Endothelial cell of umbilical vein (primary cell): Measurements from ENCODE around the gene GLDC. TPM values are rescaled to one million over a fixed set of nuclear protein-coding genes. Genes with fewer than 3 reads are reported as not detected.

Experiments used
- BruUV-seq: library from RNA; stranded (reverse); fragments of 400-500 nt; replicated peaks from 2 replicates; lab custom pipeline; 2021; lab: Mats Ljungman, UMichigan
- CTCF ChIA-PET: fragments of 300-600, 350-600 bp; sonication (Branson Sonifier 250); formaldehyde crosslinking; loops from one replicate; lab custom pipeline; 2021; ENCODE audit warnings: antibody characterized with exemption, inconsistent platforms; lab: Charles Lee
- POLR2A ChIA-PET: fragments of 300-600, 350-600 bp; sonication (Branson Sonifier 250); formaldehyde crosslinking; loops from one replicate; lab custom pipeline; 2021; ENCODE audit warnings: antibody characterized with exemption, inconsistent platforms; lab: Charles Lee
- DNase-seq: peaks from one replicate; pipeline ENCODE4 v3.0.0-alpha.2; 2011; ENCODE audit warnings: low read depth, low spot score
- FAIRE-seq: peaks from 2 replicates; lab custom pipeline; 2011; peaks lifted over from hg19 to GRCh38; lab: Jason Lieb, UNC
- H2AFZ ChIP-seq: 2 replicates; pipeline ENCODE4 v1.6.0; 2012; ENCODE audit warnings: low read depth, low read length, control low read depth, inconsistent platforms
- H3K27ac ChIP-seq: 2 replicates; pipeline ENCODE4 v1.5.1; 2011; ENCODE audit warnings: low read depth, mild to moderate bottlenecking, control low read depth, low read length, moderate library complexity; ENCODE audit not compliant: insufficient read depth
- H3K27me3 ChIP-seq, 2 experiments: 2 replicates each; pipeline versions ENCODE4 v1.6.0 to v1.6.1; 2011; ENCODE audit warnings: low read length in 2 of 2, mixed read lengths in 1 of 2; ENCODE audit not compliant: control insufficient read depth in 2 of 2, insufficient read depth in 2 of 2
- H3K36me3 ChIP-seq, 2 experiments: 2 replicates in 1 of 2; 3 replicates in 1 of 2; pipeline ENCODE4 v1.5.1; 2011; ENCODE audit warnings: low read length in 2 of 2, mild to moderate bottlenecking in 1 of 2, moderate library complexity in 1 of 2; ENCODE audit not compliant: control insufficient read depth in 2 of 2, insufficient read depth in 2 of 2; ENCODE audit errors: extremely low read depth in 1 of 2
- H3K4me1 ChIP-seq: 3 replicates; pipeline ENCODE4 v1.5.1; 2011; ENCODE audit warnings: mild to moderate bottlenecking, low read length; ENCODE audit not compliant: control insufficient read depth, insufficient read depth; ENCODE audit errors: extremely low read depth
- H3K4me2 ChIP-seq: 2 replicates; pipeline ENCODE4 v1.6.1; 2011; ENCODE audit warnings: low read length, control low read depth, mixed read lengths; ENCODE audit not compliant: insufficient read depth
- H3K4me3 ChIP-seq, 3 experiments: fragments of 200-600 bp in 1 of 3; sonication (generic), shearing (Covaris generic) in 1 of 3; replicated peaks in 1 of 3; 2 replicates each; pipeline ENCODE4 v1.5.1; 2011 to 2016; ENCODE audit warnings: control low read depth in 3 of 3, low read length in 3 of 3, mild to moderate bottlenecking in 2 of 3, inconsistent platforms in 1 of 3, low read depth in 1 of 3, moderate library complexity in 1 of 3; ENCODE audit not compliant: insufficient read depth in 1 of 3
- H3K79me2 ChIP-seq: 2 replicates; pipeline ENCODE4 v1.6.0; 2012; ENCODE audit warnings: low read length, inconsistent platforms; ENCODE audit not compliant: control insufficient read depth, insufficient read depth
- H3K9ac ChIP-seq: replicated peaks from 2 replicates; pipeline ENCODE3; 2011; ENCODE audit warnings: low read length, control low read depth; ENCODE audit not compliant: insufficient read depth; ENCODE audit errors: extremely low read depth
- H3K9me1 ChIP-seq: replicated peaks from 3 replicates; pipeline ENCODE4 v1.6.0; 2011; ENCODE audit warnings: mild to moderate bottlenecking, low read length; ENCODE audit not compliant: control insufficient read depth, insufficient read depth; ENCODE audit errors: extremely low read depth
- H3K9me3 ChIP-seq: replicated peaks from 2 replicates; pipeline ENCODE4 v1.5.1; 2012; ENCODE audit warnings: low read length, inconsistent platforms; ENCODE audit not compliant: control insufficient read depth, insufficient read depth
- H4K20me1 ChIP-seq: replicated peaks from 2 replicates; pipeline ENCODE3; 2011; ENCODE audit warnings: mild to moderate bottlenecking, low read length; ENCODE audit not compliant: control insufficient read depth, insufficient read depth; ENCODE audit errors: extremely low read depth
- EZH2 ChIP-seq: IDR thresholded peaks from 2 replicates; pipeline ENCODE4 v1.6.1; 2012; ENCODE audit warnings: borderline replicate concordance, low read depth, mild to moderate bottlenecking, moderate library complexity, low read length, inconsistent platforms; ENCODE audit not compliant: severe bottlenecking
- FOS ChIP-seq: IDR thresholded peaks from 2 replicates; pipeline ENCODE4 v1.6.1; 2011; ENCODE audit warnings: mild to moderate bottlenecking, low read length, moderate library complexity, borderline replicate concordance; ENCODE audit not compliant: insufficient read depth
- GATA2 ChIP-seq: IDR thresholded peaks from 2 replicates; pipeline ENCODE4 v1.7.0; 2011; ENCODE audit warnings: low read depth, mild to moderate bottlenecking, moderate library complexity, mixed read lengths, low read length; ENCODE audit not compliant: insufficient read length, insufficient read depth
- JUN ChIP-seq: IDR thresholded peaks from 2 replicates; pipeline ENCODE4 v1.6.1; 2011; ENCODE audit warnings: borderline replicate concordance, low read depth; ENCODE audit not compliant: insufficient read length, insufficient read depth
- MYC ChIP-seq: IDR thresholded peaks from one replicate; pipeline ENCODE4 v1.6.1; 2011; ENCODE audit warnings: mild to moderate bottlenecking, low read depth, low read length
- POLR2A ChIP-seq: IDR thresholded peaks from 2 replicates; pipeline ENCODE4 v1.6.1; 2012; ENCODE audit warnings: low read depth, mild to moderate bottlenecking, control low read depth, low read length
- POLR2AphosphoS5 ChIP-seq: IDR thresholded peaks from 2 replicates; pipeline ENCODE4 v1.6.1; 2012; ENCODE audit warnings: low read depth, mild to moderate bottlenecking, control low read depth, low read length, moderate library complexity; ENCODE audit not compliant: insufficient read depth
- dilution Hi-C: fragments of 300-500 bp; cut with MboI; formaldehyde crosslinking; loops from one replicate; pipeline ENCODE4 v1.15.0; 2019; ENCODE audit warnings: low sequenced_read_pairs; ENCODE audit not compliant: extremely low pct_ligation_motif_present
- intact Hi-C: fragments of 100-400 bp; cut with micrococcal nuclease; formaldehyde crosslinking; loops from one replicate; pipeline ENCODE4 v1.10.0; 2022
- polyA plus RNA-seq, 4 experiments: library from polyadenylated mRNA; depleted of rRNA in 3 of 4; stranded (reverse) in 3 of 4; unstranded in 1 of 4; fragments of >200 nt; gene quantifications; 2 replicates each; pipeline versions ENCODE4 v1.2.1 to v1.2.3, GENCODE V29; 2011 to 2012; ENCODE audit warnings: missing spikeins in 1 of 4
- total RNA-seq: library from RNA; stranded (reverse); gene quantifications from 2 replicates; pipeline ENCODE4 v1.2.3, GENCODE V29; 2021
- TF ChIP-seq, protein P1 (sequence below), 2 donors: IDR thresholded peaks; 1 replicate in 1 of 2; 2 replicates in 1 of 2; pipeline ENCODE4 v1.5.1; 2011; ENCODE audit warnings: low read length in 2 of 2, mild to moderate bottlenecking in 2 of 2, moderate library complexity in 2 of 2, control low read depth in 1 of 2, inconsistent platforms in 1 of 2, low read depth in 1 of 2; ENCODE audit not compliant: insufficient read depth in 1 of 2; ENCODE audit errors: extremely low read depth in 1 of 2
- TF ChIP-seq, protein P2 (sequence below): IDR thresholded peaks from 2 replicates; pipeline ENCODE4 v1.6.1; 2011; ENCODE audit not compliant: insufficient read depth, insufficient read length

Gene GLDC
- total and polyA plus RNA-seq, 2 donors (not counting 3 experiments of a cell fraction or from before 2014, with no cell fraction given) = 1.8 to 2.6 TPM

DNA sequence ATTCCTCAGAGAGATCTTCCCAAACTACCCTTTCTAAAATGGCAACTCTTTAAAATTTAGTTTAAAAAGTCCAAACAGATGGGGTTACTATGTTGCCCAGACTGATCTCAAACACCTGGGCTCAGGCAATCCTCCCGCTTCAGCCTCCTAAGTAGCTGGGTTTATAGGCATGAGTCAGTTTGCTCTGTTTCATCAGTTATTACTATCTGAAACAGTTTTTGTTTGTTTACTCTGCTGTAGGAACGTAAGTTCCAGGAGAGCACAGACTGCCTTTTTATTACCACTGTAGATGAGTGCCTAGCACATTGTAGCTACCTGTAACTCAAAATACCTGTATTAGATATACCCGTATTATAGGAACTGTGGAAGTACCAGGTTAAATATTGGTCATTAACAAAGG is 143.1 kb downstream of the GLDC start:
- peaks cover 19 to 34% of the 10 kb centered on the region in 2 experiments for H3K36me3 ChIP-seq
- H3K4me3 ChIP-seq = no peak overlapping the region
- no TSS peak for BruUV-seq
- DNase-seq (no peak), FAIRE-seq (no peak)
- no peaks in the 10 kb centered on the region for H3K27me3 ChIP-seq
- TF ChIP-seq POLR2A (no peak), POLR2AphosphoS5 (no peak), MYC (no peak), JUN (no peak), GATA2 (no peak), EZH2 (no peak), FOS (no peak)
- TF ChIP-seq, protein P1, sequence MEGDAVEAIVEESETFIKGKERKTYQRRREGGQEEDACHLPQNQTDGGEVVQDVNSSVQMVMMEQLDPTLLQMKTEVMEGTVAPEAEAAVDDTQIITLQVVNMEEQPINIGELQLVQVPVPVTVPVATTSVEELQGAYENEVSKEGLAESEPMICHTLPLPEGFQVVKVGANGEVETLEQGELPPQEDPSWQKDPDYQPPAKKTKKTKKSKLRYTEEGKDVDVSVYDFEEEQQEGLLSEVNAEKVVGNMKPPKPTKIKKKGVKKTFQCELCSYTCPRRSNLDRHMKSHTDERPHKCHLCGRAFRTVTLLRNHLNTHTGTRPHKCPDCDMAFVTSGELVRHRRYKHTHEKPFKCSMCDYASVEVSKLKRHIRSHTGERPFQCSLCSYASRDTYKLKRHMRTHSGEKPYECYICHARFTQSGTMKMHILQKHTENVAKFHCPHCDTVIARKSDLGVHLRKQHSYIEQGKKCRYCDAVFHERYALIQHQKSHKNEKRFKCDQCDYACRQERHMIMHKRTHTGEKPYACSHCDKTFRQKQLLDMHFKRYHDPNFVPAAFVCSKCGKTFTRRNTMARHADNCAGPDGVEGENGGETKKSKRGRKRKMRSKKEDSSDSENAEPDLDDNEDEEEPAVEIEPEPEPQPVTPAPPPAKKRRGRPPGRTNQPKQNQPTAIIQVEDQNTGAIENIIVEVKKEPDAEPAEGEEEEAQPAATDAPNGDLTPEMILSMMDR (IDR thresholded peaks at IDR 0.05; ENCODE audit: extremely low read depth in 1 of 2, insufficient read depth in 1 of 2, low read depth in 1 of 2, low read length in 2 of 2) = no peak
- TF ChIP-seq, protein P2, sequence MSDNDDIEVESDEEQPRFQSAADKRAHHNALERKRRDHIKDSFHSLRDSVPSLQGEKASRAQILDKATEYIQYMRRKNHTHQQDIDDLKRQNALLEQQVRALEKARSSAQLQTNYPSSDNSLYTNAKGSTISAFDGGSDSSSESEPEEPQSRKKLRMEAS = no peak
- H2AFZ ChIP-seq = no peak overlapping the region
- H3K9me3 ChIP-seq = no peaks in the 10 kb centered on the region
- H3K9me1 ChIP-seq = no peaks in the 10 kb centered on the region
- H3K79me2 ChIP-seq = peaks cover 13% of the 10 kb centered on the region
- no peaks in the 10 kb centered on the region for H4K20me1 ChIP-seq
- CTCF ChIA-PET = interaction anchor here (1.7 kb wide), 1 partner anchor 65 kb away, joined by 4 read pairs; no protein-coding TSS in a partner anchor
- intact Hi-C loops = no loop called here
- H3K4me2 ChIP-seq = no peak overlapping the region
- no peak overlapping the region for H3K27ac ChIP-seq
- dilution Hi-C loops = no loop called here
- H3K9ac ChIP-seq = no peak overlapping the region
- POLR2A ChIA-PET = no interaction called here
- peaks cover 3% of the 10 kb centered on the region for H3K4me1 ChIP-seq
